Measurements from ENCODE around the gene OR52E4.

GRCh38 chr11:5892908-5893307 is 12.5 kb downstream of the OR52E4 start, which contains the start of gene OR52E5:
- TF ChIP-seq EZH2 (optimal IDR thresholded peaks at IDR 0.05; ENCODE audit: low read depth, low read length) (no peak), CTCF (IDR thresholded peaks at IDR 0.05; ENCODE audit: low read length) (no peak)
